ENCODE measurements around the gene TBC1D2.

DNA sequence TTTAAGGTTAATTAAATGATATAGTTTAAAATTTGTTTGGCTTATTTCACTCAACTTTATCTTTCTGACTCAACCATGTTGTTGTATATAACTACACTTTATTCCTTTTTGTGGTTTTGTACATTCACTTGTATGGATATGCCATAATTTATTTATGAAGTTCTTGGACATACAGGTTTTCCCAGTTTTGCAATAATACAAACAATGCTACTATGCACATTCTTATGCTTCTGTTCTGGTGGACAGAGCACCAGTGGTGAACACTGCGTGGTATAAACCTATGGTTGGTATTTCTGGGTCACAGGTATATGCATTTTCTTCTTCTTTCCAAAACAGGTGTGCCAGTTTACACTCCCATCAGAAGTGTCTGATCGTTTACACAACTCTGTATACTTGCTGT lies 100.8 kb downstream of the TBC1D2 start:
- TF ChIP-seq, protein P1, sequence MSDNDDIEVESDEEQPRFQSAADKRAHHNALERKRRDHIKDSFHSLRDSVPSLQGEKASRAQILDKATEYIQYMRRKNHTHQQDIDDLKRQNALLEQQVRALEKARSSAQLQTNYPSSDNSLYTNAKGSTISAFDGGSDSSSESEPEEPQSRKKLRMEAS (IDR thresholded peaks at IDR 0.05) = no peak
- TF ChIP-seq JUN (IDR thresholded peaks at IDR 0.05) (no peak), POLR2A (IDR thresholded peaks at IDR 0.05; ENCODE audit: low read length) (no peak), EP300 (IDR thresholded peaks at IDR 0.05) (no peak), KDM1A (IDR thresholded peaks at IDR 0.05; ENCODE audit: low read depth) (no peak), POLR2AphosphoS2 (conservative IDR thresholded peaks at IDR 0.05; ENCODE audit: low read length) (no peak)
- TF ChIP-seq, protein P2, sequence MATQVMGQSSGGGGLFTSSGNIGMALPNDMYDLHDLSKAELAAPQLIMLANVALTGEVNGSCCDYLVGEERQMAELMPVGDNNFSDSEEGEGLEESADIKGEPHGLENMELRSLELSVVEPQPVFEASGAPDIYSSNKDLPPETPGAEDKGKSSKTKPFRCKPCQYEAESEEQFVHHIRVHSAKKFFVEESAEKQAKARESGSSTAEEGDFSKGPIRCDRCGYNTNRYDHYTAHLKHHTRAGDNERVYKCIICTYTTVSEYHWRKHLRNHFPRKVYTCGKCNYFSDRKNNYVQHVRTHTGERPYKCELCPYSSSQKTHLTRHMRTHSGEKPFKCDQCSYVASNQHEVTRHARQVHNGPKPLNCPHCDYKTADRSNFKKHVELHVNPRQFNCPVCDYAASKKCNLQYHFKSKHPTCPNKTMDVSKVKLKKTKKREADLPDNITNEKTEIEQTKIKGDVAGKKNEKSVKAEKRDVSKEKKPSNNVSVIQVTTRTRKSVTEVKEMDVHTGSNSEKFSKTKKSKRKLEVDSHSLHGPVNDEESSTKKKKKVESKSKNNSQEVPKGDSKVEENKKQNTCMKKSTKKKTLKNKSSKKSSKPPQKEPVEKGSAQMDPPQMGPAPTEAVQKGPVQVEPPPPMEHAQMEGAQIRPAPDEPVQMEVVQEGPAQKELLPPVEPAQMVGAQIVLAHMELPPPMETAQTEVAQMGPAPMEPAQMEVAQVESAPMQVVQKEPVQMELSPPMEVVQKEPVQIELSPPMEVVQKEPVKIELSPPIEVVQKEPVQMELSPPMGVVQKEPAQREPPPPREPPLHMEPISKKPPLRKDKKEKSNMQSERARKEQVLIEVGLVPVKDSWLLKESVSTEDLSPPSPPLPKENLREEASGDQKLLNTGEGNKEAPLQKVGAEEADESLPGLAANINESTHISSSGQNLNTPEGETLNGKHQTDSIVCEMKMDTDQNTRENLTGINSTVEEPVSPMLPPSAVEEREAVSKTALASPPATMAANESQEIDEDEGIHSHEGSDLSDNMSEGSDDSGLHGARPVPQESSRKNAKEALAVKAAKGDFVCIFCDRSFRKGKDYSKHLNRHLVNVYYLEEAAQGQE (IDR thresholded peaks at IDR 0.05) = no peak
- TF ChIP-seq, protein P3, sequence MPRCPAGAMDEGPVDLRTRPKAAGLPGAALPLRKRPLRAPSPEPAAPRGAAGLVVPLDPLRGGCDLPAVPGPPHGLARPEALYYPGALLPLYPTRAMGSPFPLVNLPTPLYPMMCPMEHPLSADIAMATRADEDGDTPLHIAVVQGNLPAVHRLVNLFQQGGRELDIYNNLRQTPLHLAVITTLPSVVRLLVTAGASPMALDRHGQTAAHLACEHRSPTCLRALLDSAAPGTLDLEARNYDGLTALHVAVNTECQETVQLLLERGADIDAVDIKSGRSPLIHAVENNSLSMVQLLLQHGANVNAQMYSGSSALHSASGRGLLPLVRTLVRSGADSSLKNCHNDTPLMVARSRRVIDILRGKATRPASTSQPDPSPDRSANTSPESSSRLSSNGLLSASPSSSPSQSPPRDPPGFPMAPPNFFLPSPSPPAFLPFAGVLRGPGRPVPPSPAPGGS (IDR thresholded peaks at IDR 0.05) = no peak
- TF ChIP-seq, protein P4, sequence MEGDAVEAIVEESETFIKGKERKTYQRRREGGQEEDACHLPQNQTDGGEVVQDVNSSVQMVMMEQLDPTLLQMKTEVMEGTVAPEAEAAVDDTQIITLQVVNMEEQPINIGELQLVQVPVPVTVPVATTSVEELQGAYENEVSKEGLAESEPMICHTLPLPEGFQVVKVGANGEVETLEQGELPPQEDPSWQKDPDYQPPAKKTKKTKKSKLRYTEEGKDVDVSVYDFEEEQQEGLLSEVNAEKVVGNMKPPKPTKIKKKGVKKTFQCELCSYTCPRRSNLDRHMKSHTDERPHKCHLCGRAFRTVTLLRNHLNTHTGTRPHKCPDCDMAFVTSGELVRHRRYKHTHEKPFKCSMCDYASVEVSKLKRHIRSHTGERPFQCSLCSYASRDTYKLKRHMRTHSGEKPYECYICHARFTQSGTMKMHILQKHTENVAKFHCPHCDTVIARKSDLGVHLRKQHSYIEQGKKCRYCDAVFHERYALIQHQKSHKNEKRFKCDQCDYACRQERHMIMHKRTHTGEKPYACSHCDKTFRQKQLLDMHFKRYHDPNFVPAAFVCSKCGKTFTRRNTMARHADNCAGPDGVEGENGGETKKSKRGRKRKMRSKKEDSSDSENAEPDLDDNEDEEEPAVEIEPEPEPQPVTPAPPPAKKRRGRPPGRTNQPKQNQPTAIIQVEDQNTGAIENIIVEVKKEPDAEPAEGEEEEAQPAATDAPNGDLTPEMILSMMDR (IDR thresholded peaks at IDR 0.05) = no peak
- TF ChIP-seq, protein P5, sequence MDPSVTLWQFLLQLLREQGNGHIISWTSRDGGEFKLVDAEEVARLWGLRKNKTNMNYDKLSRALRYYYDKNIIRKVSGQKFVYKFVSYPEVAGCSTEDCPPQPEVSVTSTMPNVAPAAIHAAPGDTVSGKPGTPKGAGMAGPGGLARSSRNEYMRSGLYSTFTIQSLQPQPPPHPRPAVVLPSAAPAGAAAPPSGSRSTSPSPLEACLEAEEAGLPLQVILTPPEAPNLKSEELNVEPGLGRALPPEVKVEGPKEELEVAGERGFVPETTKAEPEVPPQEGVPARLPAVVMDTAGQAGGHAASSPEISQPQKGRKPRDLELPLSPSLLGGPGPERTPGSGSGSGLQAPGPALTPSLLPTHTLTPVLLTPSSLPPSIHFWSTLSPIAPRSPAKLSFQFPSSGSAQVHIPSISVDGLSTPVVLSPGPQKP (IDR thresholded peaks at IDR 0.05; ENCODE audit: low read depth, low read length) = no peak
- TF ChIP-seq, protein P6, sequence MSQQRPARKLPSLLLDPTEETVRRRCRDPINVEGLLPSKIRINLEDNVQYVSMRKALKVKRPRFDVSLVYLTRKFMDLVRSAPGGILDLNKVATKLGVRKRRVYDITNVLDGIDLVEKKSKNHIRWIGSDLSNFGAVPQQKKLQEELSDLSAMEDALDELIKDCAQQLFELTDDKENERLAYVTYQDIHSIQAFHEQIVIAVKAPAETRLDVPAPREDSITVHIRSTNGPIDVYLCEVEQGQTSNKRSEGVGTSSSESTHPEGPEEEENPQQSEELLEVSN (IDR thresholded peaks at IDR 0.05; ENCODE audit: borderline replicate concordance, low read depth) = no peak

Measured in A549 (cell line).